Lung (tissue), 12 donors: Measurements from ENCODE around the gene CACNA1D. TPM values are rescaled to one million over a fixed set of nuclear protein-coding genes. Genes with fewer than 3 reads are reported as not detected.
"Not testable (repeated sequence)": the region's sequence is repeated elsewhere in the genome, so short reads cannot be mapped to it uniquely, and the experiment has no call there.

Experiments
- ATAC-seq: fragments of 200-7000 bp; cut with Tn5 transposase; one replicate; pipeline ENCODE4 v1.9.1; 2020; ENCODE audit warnings: moderate number of reproducible peaks; ENCODE audit not compliant: insufficient read depth, low FRiP score
- DNase-seq, 3 donors: peaks; one replicate each; pipeline ENCODE4 v3.0.0-alpha.2; 2013 to 2017
- H3K27ac ChIP-seq, 2 donors: one replicate each; pipeline ENCODE4 v1.5.1; 2013; ENCODE audit warnings: mild to moderate bottlenecking in 2 of 2, moderate library complexity in 2 of 2, control low read depth in 1 of 2, inconsistent platforms in 1 of 2, low read depth in 1 of 2, low read length in 1 of 2
- H3K27me3 ChIP-seq, 3 donors: one replicate each; pipeline ENCODE4 v1.5.1; 2013; ENCODE audit warnings: low read length in 2 of 3; ENCODE audit not compliant: control insufficient read depth in 3 of 3, insufficient read depth in 3 of 3
- H3K36me3 ChIP-seq, 4 donors: one replicate each; pipeline ENCODE4 v1.5.1; 2013; ENCODE audit warnings: low read length in 4 of 4, mild to moderate bottlenecking in 1 of 4, moderate library complexity in 1 of 4; ENCODE audit not compliant: control insufficient read depth in 4 of 4, insufficient read depth in 4 of 4
- H3K4me1 ChIP-seq, 5 donors: one replicate each; pipeline ENCODE4 v1.5.1; 2013; ENCODE audit warnings: low read length in 5 of 5, mild to moderate bottlenecking in 2 of 5, moderate library complexity in 1 of 5; ENCODE audit not compliant: control insufficient read depth in 5 of 5, insufficient read depth in 5 of 5
- H3K4me3 ChIP-seq: one replicate; pipeline ENCODE4 v1.5.1; 2013; ENCODE audit warnings: mild to moderate bottlenecking, control low read depth, moderate library complexity
- H3K9ac ChIP-seq, 2 donors: one replicate each; pipeline ENCODE4 v1.5.1; 2013; ENCODE audit warnings: low read length in 2 of 2, control low read depth in 1 of 2; ENCODE audit not compliant: insufficient read depth in 1 of 2
- H3K9me3 ChIP-seq, 4 donors: one replicate each; pipeline ENCODE4 v1.5.1; 2013; ENCODE audit warnings: low read length in 3 of 4, mild to moderate bottlenecking in 1 of 4, moderate library complexity in 1 of 4; ENCODE audit not compliant: control insufficient read depth in 4 of 4, insufficient read depth in 3 of 4
- CTCF ChIP-seq: IDR thresholded peaks from 2 replicates; pipeline ENCODE4 v1.5.1; 2012; ENCODE audit warnings: mild to moderate bottlenecking; ENCODE audit errors: control extremely low read depth, extremely low read depth
- WGBS, 2 donors: extraction: QIAGEN DNeasy Blood & Tissue Kit; methylation state at CpG; one replicate each; pipeline ENCODE4 v1.1.7; 2013; 5-methylcytosine and 5-hydroxymethylcytosine counted together
- polyA plus RNA-seq, 2 donors: library from polyadenylated mRNA; stranded (reverse); fragments of 200-250 nt; gene quantifications; one replicate each; pipeline ENCODE4 v1.2.1, GENCODE V29; 2013
- total RNA-seq, 2 donors: library from RNA; depleted of rRNA in 1 of 2; stranded (reverse); fragments of >200 nt in 1 of 2; gene quantifications; one replicate each; pipeline ENCODE4 v1.2.1, GENCODE V29; 2014 to 2021
- donor health status: control.
- donor health status: control.
- donor health status: Bipolar disorder and iron deficiency.
- donor health status: healthy.
- donor health status: DM: yes; HTN: yes; CAD: no.

Gene CACNA1D
- total and polyA plus RNA-seq, 4 donors, result 2.7 to 96.8 (median 23.1) TPM

GRCh38 chr3:53570081-53570480, 75.7 kb downstream of the CACNA1D start:
- 42 to 75% methylated on average over 2 of the region's 2 CpGs for WGBS, 2 donors
- Histone ChIP-seq H3K36me3 (peaks cover 0 to 9% (median 2%) of the 10 kb centered on the region in 4 donors), H3K9ac (no peak overlapping the region), H3K27ac (no peak overlapping the region), H3K4me3 (no peak overlapping the region), H3K9me3 (no peaks in the 10 kb centered on the region), H3K27me3 (no peaks in the 10 kb centered on the region), H3K4me1 (peaks cover 0 to 26% (median 2%) of the 10 kb centered on the region in 5 donors)
- no peak for ATAC-seq
- DNase-seq, result no peak
- no peak for TF ChIP-seq CTCF

GRCh38 chr3:53570709-53571108, 76.3 kb downstream of the CACNA1D start:
- no peaks in the 10 kb centered on the region for H3K9me3 ChIP-seq
- WGBS, 2 donors, result 58 to 77% methylated on average over 3 of the region's 3 CpGs
- no peak for TF ChIP-seq CTCF
- no peak overlapping the region for H3K27ac ChIP-seq
- no peak overlapping the region for H3K9ac ChIP-seq
- DNase-seq (no peak), ATAC-seq (peak; percentile 85)
- H3K27me3 ChIP-seq, result no peaks in the 10 kb centered on the region
- peaks cover 0 to 9% (median 2%) of the 10 kb centered on the region in 4 donors for H3K36me3 ChIP-seq
- peaks cover 0 to 21% (median 2%) of the 10 kb centered on the region in 5 donors for H3K4me1 ChIP-seq
- H3K4me3 ChIP-seq, result no peak overlapping the region

- Histone ChIP-seq H3K27ac (peak overlapping the region in 1 of 2 donors; percentile 35), H3K4me1 (peaks cover 0 to 17% (median 2%) of the 10 kb centered on the region in 5 donors), H3K27me3 (no peaks in the 10 kb centered on the region), H3K9ac (no peak overlapping the region), H3K4me3 (no peak overlapping the region), H3K9me3 (no peaks in the 10 kb centered on the region), H3K36me3 (peaks cover 0 to 9% (median 2%) of the 10 kb centered on the region in 4 donors)
- TF ChIP-seq CTCF, result no peak
- WGBS, 2 donors, result 49 to 61% methylated on average over 4 of the region's 4 CpGs
- DNase-seq, result peak in 1 of 3 donors; percentile 34
- peak; percentile 51 for ATAC-seq
Observed at GRCh38 chr3:53571264-53571663, 76.9 kb downstream of the CACNA1D start.

- not testable (repeated sequence) for DNase-seq, H3K9me3 ChIP-seq, H3K36me3 ChIP-seq, H3K9ac ChIP-seq, H3K27me3 ChIP-seq, H3K27ac ChIP-seq, ATAC-seq, H3K4me3 ChIP-seq
- 90 to 94% methylated on average over 4 of the region's 4 CpGs for WGBS, 2 donors
- peaks cover 0 to 12% (median 0%) of the 10 kb centered on the region in 5 donors for H3K4me1 ChIP-seq
Observed at GRCh38 chr3:53572184-53572583, 77.8 kb downstream of the CACNA1D start.
